ENCODE measurements around the gene CCDC88C. TPM values are rescaled to one million over a fixed set of nuclear protein-coding genes. Genes with fewer than 3 reads are reported as not detected.
A peak's percentile ranks its signal among the peaks of the same experiment; 100 is the strongest.

CCDC88C gene
- total RNA-seq, 2 donors from 2014 or later = 103 to 175 TPM

- DNase-seq (ENCODE audit: low spot score) (peak; percentile 78), ATAC-seq (peak; percentile 64 to 77)
- Mint-ChIP-seq H3K36me3 (no peaks in the 10 kb centered on the region), H3K27me3 (no peaks in the 10 kb centered on the region), H3K9me3 (no peaks in the 10 kb centered on the region), H3K4me3 (peak overlapping the region; percentile 80), H3K27ac (peak overlapping the region; percentile 96), H3K4me1 (ENCODE audit: low read depth in 2 of 2) (peaks cover 60 to 71% of the 10 kb centered on the region in 2 donors)
These were observed 50.1 kb downstream of the CCDC88C start for GRCh38 chr14:91367173-91368171.

DNA sequence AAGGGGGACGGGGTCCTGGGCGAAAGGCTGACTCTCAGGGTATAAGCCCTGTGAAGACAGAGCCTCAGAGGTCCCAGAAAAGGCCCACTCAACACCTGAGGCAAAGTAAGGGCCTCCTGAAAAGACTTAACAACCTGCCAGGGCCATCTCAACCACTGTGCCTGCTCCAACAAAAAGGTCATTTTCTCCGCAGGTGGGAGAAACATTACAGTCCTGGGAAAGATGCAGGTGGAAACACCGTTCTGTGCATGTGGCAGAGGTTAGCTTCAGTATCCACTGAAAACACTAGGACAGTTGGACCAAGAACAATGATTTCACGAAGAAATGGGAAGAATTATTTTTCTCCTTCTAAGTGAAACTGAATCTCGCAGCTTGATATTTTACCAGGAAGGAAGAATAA lies 50.9 kb downstream of the CCDC88C start:
- Mint-ChIP-seq H3K4me1 (ENCODE audit: low read depth in 2 of 2) (peaks cover 62 to 68% of the 10 kb centered on the region in 2 donors), H3K4me3 (peak overlapping the region; percentile 80), H3K27ac (peak overlapping the region; percentile 96), H3K36me3 (no peaks in the 10 kb centered on the region), H3K9me3 (no peaks in the 10 kb centered on the region), H3K27me3 (no peaks in the 10 kb centered on the region)
- DNase-seq (ENCODE audit: low spot score) = peak; percentile 48
- no peak for ATAC-seq

GRCh38 chr14:91365552-91365951 lies 52.1 kb downstream of the CCDC88C start:
- Mint-ChIP-seq H3K4me1 (ENCODE audit: low read depth in 2 of 2) (peaks cover 64 to 68% of the 10 kb centered on the region in 2 donors), H3K27me3 (no peaks in the 10 kb centered on the region), H3K27ac (peak overlapping the region; percentile 96), H3K4me3 (peak overlapping the region; percentile 56), H3K36me3 (no peaks in the 10 kb centered on the region), H3K9me3 (no peaks in the 10 kb centered on the region)
- DNase-seq (ENCODE audit: low spot score) (peak; percentile 59), ATAC-seq (peak in 1 of 2 donors; percentile 60)

DNA sequence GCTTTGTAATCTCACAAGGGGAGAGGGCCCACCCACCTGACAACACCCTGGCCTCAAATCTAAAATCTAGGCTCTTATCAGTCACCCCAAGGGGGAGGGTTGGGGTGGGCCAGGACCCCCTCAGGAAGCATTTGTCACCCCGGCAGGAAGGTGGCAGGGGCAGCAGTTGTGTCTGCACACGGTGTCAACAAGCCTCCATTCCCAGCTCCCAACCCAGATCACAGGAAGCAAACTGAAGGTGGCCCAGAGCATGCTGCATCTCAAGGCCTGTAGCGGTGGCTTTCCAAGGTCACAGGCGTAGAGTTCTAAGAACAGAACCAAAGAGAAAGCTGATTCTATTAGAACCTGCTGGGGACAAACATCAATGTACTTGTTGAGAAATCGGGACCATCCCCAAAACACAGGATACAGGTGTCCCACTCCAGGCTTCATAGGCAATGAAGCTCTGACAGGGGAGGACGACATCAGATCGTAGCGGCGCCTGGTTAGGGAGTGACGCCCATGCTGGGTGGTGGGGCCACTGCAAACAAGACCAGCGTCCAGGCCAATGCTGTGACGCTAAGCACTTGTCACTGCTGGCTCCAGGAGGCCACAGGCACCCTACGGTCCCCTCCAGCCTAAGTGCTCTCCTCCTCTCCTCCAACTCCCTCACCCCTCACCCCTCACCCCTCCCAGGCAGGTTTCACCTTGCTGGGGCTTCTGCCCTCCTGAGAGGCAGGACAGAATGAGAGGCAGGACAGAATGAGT lies 52.9 kb downstream of the CCDC88C start:
- DNase-seq (ENCODE audit: low spot score) = peak; percentile 58
- no peaks in the 10 kb centered on the region for H3K9me3 Mint-ChIP-seq
- H3K36me3 Mint-ChIP-seq = no peaks in the 10 kb centered on the region
- H3K27ac Mint-ChIP-seq = peak overlapping the region; percentile 96
- no peak for ATAC-seq
- peaks cover 63 to 66% of the 10 kb centered on the region in 2 donors for H3K4me1 Mint-ChIP-seq (ENCODE audit: low read depth in 2 of 2)
- peak overlapping the region; percentile 36 for H3K4me3 Mint-ChIP-seq
- H3K27me3 Mint-ChIP-seq = no peaks in the 10 kb centered on the region

DNA sequence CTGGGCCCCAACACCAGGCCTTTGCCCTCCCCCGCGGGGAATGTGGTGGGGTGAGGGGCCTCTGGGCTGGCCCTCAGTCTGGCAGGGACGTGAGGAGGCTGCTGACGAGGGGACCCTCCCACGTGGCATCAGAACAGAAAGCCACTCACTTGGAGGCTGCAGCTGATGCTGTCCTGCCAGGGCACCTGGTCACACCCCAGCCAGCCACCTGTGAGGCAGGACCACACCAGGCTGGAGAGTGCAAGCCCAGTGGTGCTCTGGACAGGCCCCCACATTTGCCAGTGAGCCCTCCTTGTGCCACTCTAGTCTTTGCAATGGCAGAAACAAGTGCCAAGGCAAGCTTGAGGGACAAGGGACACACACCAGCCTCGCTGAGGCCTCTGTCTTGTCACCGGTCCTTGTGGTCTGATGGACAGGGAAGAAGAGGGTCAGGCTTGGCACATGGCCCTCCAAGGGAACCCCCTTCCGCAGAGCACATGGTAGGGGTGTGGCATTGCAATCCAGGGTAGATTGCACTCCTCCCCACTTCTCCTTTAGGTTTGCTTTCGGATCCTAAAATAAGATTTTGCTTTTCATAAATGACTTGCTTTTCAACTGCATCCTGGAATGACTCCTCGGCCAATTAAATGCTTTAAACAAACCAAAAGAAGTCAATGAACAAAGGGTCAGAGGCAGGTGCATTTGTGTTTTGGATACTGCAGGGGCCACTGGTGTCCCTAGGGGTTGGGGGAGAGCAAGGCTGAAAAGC lies 53.7 kb downstream of the CCDC88C start:
- Mint-ChIP-seq H3K27ac (peak overlapping the region; percentile 96), H3K4me3 (peak overlapping the region; percentile 36), H3K9me3 (no peaks in the 10 kb centered on the region), H3K27me3 (no peaks in the 10 kb centered on the region), H3K4me1 (ENCODE audit: low read depth in 2 of 2) (peaks cover 62 to 65% of the 10 kb centered on the region in 2 donors), H3K36me3 (no peaks in the 10 kb centered on the region)
- peak in 1 of 2 donors; percentile 21 for ATAC-seq
- DNase-seq (ENCODE audit: low spot score) = peak; percentile 53

- DNase-seq (ENCODE audit: low spot score) (peak; percentile 53), ATAC-seq (peak in 1 of 2 donors; percentile 57)
- H3K27me3 Mint-ChIP-seq = no peaks in the 10 kb centered on the region
- H3K9me3 Mint-ChIP-seq = no peaks in the 10 kb centered on the region
- no peaks in the 10 kb centered on the region for H3K36me3 Mint-ChIP-seq
- peaks cover 43 to 52% of the 10 kb centered on the region in 2 donors for H3K4me1 Mint-ChIP-seq (ENCODE audit: low read depth in 2 of 2)
- peak overlapping the region; percentile 73 to 87 for H3K27ac Mint-ChIP-seq
- H3K4me3 Mint-ChIP-seq = no peak overlapping the region
These were observed 56.3 kb downstream of the CCDC88C start for GRCh38 chr14:91361233-91361811.

GRCh38 chr14:91360490-91361232 lies 57.0 kb downstream of the CCDC88C start:
- Mint-ChIP-seq H3K4me1 (ENCODE audit: low read depth in 2 of 2) (peaks cover 47 to 53% of the 10 kb centered on the region in 2 donors), H3K27me3 (no peaks in the 10 kb centered on the region), H3K27ac (peak overlapping the region; percentile 73 to 87), H3K9me3 (no peaks in the 10 kb centered on the region), H3K36me3 (no peaks in the 10 kb centered on the region), H3K4me3 (no peak overlapping the region)
- ATAC-seq = no peak
- DNase-seq (ENCODE audit: low spot score) = peak; percentile 29

DNA sequence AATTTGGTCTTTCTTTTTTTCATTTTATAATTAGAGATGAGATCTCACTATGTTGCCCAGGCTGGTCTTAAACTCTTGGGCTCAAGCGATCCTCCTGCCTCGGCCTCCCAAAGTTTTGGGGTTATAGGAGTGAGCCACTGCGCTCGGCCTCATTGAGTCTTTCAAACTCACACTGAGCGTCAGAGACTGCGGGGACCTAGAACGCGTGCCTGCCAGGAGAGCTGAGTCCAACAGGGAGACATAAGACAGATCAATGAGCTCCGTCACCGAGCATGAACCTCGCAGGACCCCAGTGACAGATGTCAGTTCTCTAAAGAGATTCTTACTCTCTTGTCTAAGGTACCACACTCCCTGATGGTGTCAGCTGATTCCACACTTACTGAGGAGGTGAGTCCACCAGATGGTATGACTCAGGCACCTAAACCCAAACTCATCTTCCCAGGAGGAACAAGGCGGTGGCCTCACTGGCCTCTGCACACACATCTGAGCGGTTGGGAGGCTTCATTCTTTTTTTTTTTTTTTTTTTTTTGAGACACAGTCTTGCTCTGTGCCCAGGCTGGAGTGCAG lies 58.9 kb downstream of the CCDC88C start:
- DNase-seq (ENCODE audit: low spot score) = peak; percentile 51
- Mint-ChIP-seq H3K4me1 (ENCODE audit: low read depth in 2 of 2) (peaks cover 53 to 62% of the 10 kb centered on the region in 2 donors), H3K27me3 (no peaks in the 10 kb centered on the region), H3K4me3 (no peak overlapping the region), H3K9me3 (no peaks in the 10 kb centered on the region), H3K27ac (peak overlapping the region; percentile 73 to 87), H3K36me3 (no peaks in the 10 kb centered on the region)
- ATAC-seq = no peak

DNA sequence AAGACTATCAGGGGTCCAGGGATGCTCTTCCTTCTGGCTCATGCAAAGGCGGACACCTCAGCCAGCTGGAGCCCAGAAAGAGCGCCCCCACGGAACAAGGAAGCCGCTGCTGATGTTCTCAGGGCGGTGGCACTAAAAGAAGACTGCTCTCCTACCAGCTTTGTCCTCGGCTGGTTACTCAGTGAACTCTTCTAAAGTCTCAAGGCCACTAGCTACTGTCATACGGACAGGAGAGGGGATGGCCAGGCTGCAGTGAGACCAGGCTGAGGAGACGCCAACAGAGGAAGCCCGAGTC lies 59.6 kb downstream of the CCDC88C start:
- Mint-ChIP-seq H3K4me1 (ENCODE audit: low read depth in 2 of 2) (peaks cover 61 to 70% of the 10 kb centered on the region in 2 donors), H3K36me3 (no peaks in the 10 kb centered on the region), H3K27me3 (no peaks in the 10 kb centered on the region), H3K9me3 (no peaks in the 10 kb centered on the region), H3K4me3 (no peak overlapping the region), H3K27ac (peak overlapping the region; percentile 73 to 87)
- DNase-seq (ENCODE audit: low spot score) (peak; percentile 1), ATAC-seq (no peak)

GRCh38 chr14:91357272-91358024 lies 60.2 kb downstream of the CCDC88C start:
- DNase-seq (ENCODE audit: low spot score) (peak; percentile 40), ATAC-seq (no peak)
- no peaks in the 10 kb centered on the region for H3K9me3 Mint-ChIP-seq
- no peaks in the 10 kb centered on the region for H3K36me3 Mint-ChIP-seq
- H3K27ac Mint-ChIP-seq = peak overlapping the region; percentile 41 to 48
- H3K4me1 Mint-ChIP-seq (ENCODE audit: low read depth in 2 of 2) = peaks cover 66 to 74% of the 10 kb centered on the region in 2 donors
- peak overlapping the region; percentile 20 for H3K4me3 Mint-ChIP-seq
- H3K27me3 Mint-ChIP-seq = no peaks in the 10 kb centered on the region

- no peaks in the 10 kb centered on the region for H3K36me3 Mint-ChIP-seq
- H3K27me3 Mint-ChIP-seq = no peaks in the 10 kb centered on the region
- peak; percentile 47 for DNase-seq (ENCODE audit: low spot score)
These were observed 61.3 kb downstream of the CCDC88C start for GRCh38 chr14:91356181-91356763.

More at GRCh38 chr14:91356181-91356763, 61.3 kb downstream of the CCDC88C start:
- Mint-ChIP-seq H3K4me1 (ENCODE audit: low read depth in 2 of 2) (peaks cover 74 to 75% of the 10 kb centered on the region in 2 donors), H3K4me3 (peak overlapping the region; percentile 85), H3K27ac (peak overlapping the region; percentile 84 to 87), H3K9me3 (no peaks in the 10 kb centered on the region)
- no peak for ATAC-seq

Data from natural killer cell treated with Interleukin-12 subunit alpha and Interleukin-12 subunit beta and Interleukin-15 and Interleukin-18, amount 100 ng/mL, for 72 hours (primary cell).